ENCODE data around the gene NALCN.
"Not testable (repeated sequence)": the region's sequence is repeated elsewhere in the genome, so short reads cannot be mapped to it uniquely, and the experiment has no call there.

Gene NALCN

GRCh38 chr13:101331731-101332130 is 84.6 kb downstream of the NALCN start:
- DNase-seq: no peak

- no peak for DNase-seq
These were observed 88.4 kb downstream of the NALCN start for GRCh38 chr13:101327871-101328270.

DNA sequence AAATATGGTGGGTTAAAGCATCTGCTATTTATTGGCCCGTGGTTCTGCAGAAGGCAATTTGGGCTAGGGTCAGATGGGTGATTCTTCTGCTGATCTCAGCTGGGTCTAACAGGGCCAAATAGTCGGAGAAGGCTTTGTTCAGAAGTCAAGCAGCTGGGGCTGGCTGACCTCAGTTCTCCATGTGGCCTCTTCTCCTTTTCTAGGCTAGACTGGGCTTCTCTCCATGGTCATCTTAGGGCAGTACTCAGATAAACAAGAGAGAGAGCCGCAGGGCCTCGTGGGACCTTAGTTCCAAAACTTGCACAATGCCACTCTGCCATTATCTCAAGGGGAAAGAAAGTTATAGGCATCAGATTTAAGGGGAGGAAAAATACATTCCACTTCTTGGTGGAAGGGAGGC is 89.6 kb downstream of the NALCN start:
- DNase-seq: no peak

DNA sequence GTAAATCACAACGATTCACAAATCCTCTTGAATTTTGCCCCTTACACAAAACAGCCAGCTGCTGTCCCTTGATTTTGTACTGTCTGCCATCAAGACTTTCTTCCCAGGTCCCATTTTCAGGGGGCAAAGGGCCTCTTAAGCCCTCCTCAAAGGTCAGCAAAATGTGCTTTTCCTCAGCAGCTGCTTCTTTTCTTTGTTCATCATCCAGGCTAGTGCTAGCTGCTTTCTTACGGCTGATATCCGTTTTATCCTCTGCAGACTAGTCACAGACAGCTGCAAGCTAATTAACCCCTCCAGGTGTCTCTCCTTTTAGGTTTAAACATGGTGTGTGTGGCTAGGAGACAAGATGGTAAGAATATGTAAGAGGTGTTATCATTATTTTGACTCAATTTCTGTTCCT is 90.9 kb downstream of the NALCN start:
- no peak for DNase-seq

DNA sequence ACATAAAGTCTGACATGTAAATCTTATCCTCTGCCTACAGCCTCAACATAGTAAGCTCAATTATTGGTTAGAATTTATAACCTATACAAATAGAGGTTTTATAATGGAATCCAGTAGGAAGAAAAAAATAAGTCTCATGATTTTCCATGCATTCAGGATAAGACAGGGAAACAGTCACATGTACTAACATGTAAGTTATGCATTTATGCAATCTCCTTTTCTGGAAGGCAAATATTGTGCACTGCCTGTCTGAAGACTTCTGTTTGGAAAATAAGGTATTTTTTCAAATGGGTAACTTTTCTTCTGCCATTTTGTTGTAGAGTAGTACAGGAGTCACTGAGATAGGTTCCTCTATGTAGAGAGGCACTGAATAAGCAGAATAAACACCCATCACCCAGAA is 92.7 kb downstream of the NALCN start:
- no peak for DNase-seq

DNA sequence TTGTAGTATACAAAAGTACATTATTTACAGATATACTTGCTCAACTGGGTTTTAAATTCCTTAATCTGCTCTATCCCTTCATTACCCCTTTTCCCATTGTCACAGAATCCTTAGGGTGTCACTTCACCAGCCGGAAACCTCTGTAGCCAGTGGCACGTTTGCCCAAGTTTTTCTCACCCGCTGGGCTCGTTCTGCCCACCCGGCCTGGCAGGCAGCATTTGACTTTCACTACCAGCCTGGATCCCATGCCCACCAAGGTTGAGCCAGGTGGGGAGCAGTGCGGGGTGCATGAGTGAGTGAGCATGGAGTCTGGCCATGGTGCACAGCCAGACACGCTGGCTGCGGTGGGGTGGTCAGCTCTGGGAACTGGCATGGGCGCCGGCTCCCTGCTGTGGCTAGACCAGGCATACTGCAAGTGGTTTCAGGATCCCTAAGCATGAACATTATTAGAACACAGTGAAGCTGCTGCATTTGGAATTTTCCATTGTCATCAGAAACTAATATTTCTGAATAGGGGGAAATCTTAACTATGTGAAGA is 98.3 kb downstream of the NALCN start:
- no peak for DNase-seq

- not testable (repeated sequence) for DNase-seq
These were observed 102.8 kb downstream of the NALCN start for GRCh38 chr13:101313479-101313878.

GRCh38 chr13:101309014-101309619 is 107.2 kb downstream of the NALCN start:
- DNase-seq: no peak

DNA sequence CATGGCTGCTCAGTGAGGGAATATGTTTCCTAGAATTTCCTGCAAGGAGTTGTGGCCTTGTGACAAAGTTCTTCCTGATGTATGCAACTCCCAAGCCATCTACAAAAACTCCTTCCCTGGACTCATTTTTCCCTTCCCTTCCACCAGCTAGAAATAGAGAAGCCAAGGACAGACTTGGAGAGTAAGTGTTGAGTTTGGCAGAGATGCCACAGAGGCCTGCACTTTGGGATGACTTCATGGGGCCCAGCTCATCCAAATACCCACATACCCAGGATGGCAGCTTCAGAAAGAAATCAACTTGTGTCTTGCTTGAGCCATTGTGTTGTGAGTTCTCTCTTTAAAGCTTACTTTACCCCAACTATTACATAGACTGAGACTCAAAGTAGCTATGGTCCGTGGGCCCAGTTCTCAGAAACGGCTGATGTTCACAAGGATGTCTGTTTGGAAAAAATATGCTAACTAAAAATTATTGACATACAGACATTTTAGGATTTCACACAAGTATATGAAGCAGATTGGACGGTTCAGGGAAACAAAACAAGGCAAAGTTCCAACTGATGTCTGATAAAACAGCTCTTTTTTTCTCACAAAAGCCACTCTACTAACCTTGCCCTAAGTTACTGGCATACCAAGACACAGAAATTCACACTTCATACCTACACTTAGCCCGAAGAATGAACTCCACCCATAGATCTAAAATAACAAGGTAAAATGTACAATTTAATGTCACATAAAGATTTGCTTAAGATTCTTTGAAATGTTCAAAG is 107.9 kb downstream of the NALCN start:
- no peak for DNase-seq

- no peak for DNase-seq
These were observed 109.1 kb downstream of the NALCN start for GRCh38 chr13:101307181-101307701.

GRCh38 chr13:101306773-101307172 is 109.5 kb downstream of the NALCN start:
- no peak for DNase-seq

- no peak for DNase-seq
These were observed 110.3 kb downstream of the NALCN start for GRCh38 chr13:101305981-101306411.

- DNase-seq: no peak
These were observed 112.8 kb downstream of the NALCN start for GRCh38 chr13:101303521-101303920.

- no peak for DNase-seq
These were observed 115.3 kb downstream of the NALCN start for GRCh38 chr13:101301053-101301452.

- DNase-seq: no peak
These were observed 115.8 kb downstream of the NALCN start for GRCh38 chr13:101300531-101300930.

DNA sequence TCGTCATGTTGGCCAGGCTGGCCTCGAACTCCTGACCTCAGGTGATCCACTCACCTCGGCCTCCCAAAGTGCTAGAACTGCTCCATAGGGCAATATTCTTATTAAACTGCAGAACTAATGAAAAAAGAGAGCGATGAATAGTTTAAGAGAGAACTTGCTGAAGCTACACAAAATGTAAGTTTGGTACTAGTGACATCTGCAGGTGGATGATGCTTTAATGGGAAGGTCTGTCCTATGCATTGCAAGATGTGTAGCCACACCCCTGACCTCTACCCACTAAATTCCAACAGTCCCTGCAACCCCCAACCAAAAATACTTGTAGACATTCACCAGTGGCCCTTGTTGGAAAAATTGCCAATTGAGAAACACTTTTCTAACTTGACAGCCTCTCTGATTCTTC is 117.8 kb downstream of the NALCN start:
- DNase-seq: no peak

- no peak for DNase-seq
These were observed 118.5 kb downstream of the NALCN start for GRCh38 chr13:101297794-101298193.

DNA sequence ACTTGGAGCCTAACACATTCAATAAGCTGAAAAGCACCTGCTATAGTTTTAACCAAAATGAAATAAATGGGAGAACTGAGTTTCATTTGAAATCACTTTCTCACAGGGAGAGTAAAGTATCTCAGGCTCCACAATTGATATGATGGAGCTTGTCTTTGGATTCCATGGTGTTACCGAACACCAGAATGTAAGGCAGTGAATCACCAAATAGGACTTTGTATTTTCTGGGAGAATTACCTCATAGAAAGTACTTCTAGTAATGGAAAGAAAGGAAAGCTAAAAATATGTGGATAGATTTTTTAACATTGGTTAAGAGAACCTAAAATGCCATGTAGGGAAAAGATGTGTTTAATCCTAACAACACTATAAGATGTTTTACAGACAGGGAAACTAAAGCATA is 123.6 kb downstream of the NALCN start:
- DNase-seq: no peak

DNA sequence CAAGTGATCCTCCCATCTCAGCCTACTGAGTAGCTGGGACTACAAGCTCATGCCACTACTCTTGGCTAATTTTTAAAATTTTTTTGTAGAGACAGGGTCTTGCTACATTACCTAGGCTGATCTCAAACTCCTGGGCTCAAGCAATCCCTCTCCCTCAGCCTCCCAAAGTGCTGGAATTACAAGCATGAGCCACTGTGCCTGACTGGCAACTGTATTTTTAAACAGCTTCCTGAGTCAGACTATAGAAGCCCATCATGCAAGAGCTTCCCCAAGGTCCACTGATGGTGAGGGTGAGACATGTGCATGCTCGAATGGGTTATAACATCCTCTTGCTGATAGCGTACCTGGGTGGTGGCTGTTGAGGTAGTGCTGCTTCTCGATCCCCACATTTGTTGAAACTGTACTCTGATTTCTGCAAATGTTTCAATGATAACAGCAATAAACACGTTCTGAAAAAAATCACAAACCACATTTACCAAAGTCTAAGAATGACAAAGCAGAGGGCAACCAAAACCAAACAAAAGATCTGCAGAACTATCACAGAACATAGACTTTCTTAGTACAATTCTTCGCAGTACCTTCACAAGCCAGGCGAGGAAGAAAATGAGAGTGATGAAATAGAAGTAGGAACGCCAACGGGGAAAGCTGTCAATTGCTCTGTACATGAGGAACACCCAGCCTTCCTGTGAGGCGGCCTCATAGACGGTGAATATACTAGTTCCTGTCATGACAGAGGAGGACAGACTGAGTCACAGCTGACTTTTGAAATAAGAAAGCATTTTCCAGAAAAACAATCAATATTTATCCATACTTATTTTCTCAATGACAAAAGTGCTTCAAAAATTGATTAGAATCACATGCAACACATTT is 124.4 kb downstream of the NALCN start:
- DNase-seq: no peak

DNA sequence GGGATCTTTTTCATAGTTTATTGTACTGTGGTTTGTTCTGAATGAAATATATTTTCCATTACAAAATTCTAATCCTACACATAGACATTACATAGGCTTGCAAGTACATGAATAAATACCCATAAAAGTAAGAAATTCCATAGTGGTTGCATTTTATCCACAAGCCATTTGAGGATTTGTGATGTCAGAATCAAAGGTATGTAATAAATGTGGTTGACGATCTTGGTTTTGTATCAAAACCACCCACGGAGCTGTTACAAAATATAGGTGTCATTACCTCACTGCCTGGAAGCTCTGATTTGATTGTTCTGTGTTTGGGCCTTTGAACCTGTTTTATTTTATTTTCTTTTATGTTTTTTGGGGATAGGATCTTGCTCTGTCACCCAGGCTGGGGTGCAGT is 125.1 kb downstream of the NALCN start:
- DNase-seq: no peak

- DNase-seq: no peak
These were observed 126.5 kb downstream of the NALCN start for GRCh38 chr13:101289764-101290163.

GRCh38 chr13:101283782-101284181 is 132.5 kb downstream of the NALCN start:
- no peak for DNase-seq

GRCh38 chr13:101272886-101273285 is 143.4 kb downstream of the NALCN start:
- DNase-seq: no peak
